GM21390 (cell line): ENCODE data around the gene LEPROT.
"Not testable (repeated sequence)": the region's sequence is repeated elsewhere in the genome, so short reads cannot be mapped to it uniquely, and the experiment has no call there.

Experiments
- ATAC-seq: cut with Tn5 transposase; IDR thresholded peaks from one replicate; pipeline ENCODE4 v1.9.1; 2021; ENCODE audit not compliant: unreplicated experiment

The LEPROT gene

GRCh38 chr1:65435987-65436386, 15.5 kb downstream of the LEPROT start:
- no peak for ATAC-seq

GRCh38 chr1:65437616-65438015, 17.1 kb downstream of the LEPROT start:
- ATAC-seq: no peak

- ATAC-seq: no peak
Observed at GRCh38 chr1:65440322-65440900, 19.9 kb downstream of the LEPROT start.

- ATAC-seq: no peak
Observed at GRCh38 chr1:65440915-65441314, 20.4 kb downstream of the LEPROT start.

GRCh38 chr1:65441464-65441863, 21.0 kb downstream of the LEPROT start:
- ATAC-seq: no peak

DNA sequence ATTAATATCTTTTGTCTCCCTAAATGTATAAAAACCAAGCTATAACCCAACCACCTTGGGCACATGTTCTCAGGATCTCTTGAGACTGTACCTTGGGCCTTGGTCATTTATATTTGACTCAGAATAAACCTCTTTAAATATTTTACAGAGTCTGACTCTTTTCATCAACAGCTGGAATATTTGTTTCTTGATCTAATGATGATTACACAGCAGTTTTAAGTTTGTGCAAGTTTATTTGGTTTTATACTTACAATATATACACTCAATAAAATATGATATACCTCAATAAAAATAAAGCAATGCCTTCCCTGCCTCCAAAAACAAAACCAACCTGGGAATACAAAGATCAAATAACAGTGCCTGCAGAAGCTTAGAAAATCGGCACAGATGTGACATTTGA, 22.0 kb downstream of the LEPROT start:
- ATAC-seq: no peak

- no peak for ATAC-seq
Observed at GRCh38 chr1:65443647-65444046, 23.2 kb downstream of the LEPROT start.

GRCh38 chr1:65444128-65444640, 23.7 kb downstream of the LEPROT start:
- no peak for ATAC-seq

DNA sequence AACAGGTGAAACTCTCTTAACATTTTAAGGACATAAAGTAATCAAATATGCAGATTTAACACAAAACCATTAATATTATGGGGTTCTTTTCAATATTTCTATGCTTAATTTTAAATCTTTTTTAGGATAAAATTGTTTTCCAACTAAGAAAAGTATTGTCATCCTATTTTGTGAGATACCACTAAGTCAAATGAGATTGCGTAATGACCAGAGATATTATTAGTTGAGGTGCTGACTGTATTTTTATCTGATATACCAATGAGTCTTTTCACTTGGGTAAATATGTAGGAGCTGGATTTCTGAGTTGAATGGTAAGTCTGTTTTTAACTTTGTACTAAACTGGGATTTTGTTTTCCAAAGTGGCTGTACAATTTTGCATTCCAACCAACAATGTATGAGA, 25.4 kb downstream of the LEPROT start:
- ATAC-seq: no peak

DNA sequence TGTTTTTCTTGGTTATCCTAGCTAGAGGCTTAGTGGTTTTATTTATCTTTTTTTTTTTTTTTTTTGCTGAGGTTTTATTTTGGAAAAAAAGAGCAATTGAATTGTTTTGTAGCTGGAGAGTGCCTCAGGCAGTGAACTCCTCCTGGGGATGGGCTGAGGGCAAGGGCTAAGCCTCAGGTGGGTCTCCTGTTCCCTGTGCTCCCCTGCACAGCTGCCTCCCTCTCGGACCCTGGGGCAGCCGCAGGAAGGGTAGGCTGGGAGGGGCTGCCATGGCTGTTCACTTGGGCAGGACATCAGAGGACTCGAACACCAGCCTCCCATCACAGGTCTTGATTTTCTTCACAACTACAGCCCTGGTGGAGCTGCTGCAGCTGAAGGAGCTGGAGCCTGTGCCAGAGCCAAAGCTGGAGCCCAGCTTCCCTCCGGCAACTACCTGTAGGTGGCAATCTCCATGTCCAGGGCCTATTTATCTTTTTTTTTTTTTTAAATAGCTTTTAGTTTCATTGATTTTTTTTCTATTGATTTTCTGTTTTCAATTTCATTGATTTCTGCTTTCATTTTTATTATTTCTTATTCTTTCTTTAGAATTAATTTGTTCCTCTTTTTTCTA, 28.9 kb downstream of the LEPROT start:
- no peak for ATAC-seq

- not testable (repeated sequence) for ATAC-seq
Observed at GRCh38 chr1:65455678-65456077, 35.2 kb downstream of the LEPROT start.

- no peak for ATAC-seq
Observed at GRCh38 chr1:65456481-65456880, 36.0 kb downstream of the LEPROT start.

GRCh38 chr1:65457868-65458267, 37.4 kb downstream of the LEPROT start:
- no peak for ATAC-seq

DNA sequence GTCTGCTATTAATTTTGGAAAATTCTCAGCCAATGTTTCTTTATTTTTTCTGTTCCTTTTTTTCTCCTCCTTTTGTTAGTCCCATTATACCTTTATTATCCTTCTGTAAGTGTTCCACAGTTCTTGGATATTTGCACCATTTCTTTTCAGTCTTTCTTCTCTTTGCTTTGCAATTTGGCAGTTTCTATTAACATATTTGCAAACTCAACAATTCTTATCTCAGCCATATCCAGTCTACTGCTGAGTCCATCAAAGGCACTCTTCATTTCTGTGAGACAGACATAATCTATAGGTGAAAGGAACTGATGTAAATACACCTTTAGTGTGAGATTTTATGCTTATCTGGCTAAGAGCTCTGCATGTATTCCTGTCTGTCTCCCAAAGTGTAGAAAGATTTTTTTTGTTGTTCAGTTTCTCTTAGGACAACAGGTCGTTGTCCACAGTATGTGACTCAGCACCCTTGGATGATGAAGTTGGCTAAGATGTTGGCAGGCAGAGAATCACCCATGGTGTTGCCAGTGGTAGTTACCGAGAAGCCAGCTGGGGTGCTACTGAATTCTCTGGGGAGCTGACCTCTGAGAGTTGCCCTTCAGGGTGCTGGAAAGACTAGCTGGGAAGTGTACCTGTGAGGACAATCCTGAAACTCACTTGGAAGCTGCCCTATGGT, 38.4 kb downstream of the LEPROT start:
- ATAC-seq: peak; percentile 28

- ATAC-seq: peak; percentile 80
Observed at GRCh38 chr1:65459397-65459768, 38.9 kb downstream of the LEPROT start.

DNA sequence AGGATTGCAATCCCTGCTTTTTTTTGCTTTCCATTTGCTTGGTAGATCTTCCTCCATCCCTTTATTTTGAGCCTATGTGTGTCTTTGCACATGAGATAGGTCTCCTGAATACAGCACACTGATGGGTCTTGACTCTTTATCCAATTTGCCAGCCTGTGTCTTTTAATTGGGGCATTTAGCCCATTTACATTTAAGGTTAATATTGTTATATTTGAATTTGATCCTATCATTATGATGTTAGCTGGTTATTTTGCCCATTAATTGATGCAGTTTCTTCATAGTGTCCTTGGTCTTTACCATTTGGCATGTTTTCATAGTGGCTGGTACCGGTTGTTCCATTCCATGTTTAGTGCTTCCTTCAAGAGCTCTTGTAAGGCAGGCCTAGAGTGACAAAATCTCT, 45.4 kb downstream of the LEPROT start:
- ATAC-seq: not testable (repeated sequence)

DNA sequence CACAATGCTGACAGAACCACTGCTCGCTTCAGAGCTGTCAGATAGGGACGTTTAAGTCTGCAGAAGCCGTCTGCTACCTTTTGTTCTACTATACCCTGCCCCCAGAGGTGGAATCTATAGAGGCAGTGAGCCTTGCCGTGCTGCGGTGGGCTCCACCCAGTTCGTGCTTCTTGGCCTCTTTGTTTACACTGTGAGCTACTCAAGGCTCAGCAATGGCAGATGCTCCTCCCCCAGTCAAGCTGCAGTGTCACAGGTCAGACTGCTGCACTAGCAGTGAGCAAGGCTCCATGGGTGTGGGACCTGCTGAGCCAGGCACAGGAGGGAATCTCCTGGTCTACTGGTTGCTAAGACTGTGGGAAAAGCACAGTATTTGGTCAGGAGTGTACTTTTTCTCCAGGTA, 47.1 kb downstream of the LEPROT start:
- ATAC-seq: no peak

DNA sequence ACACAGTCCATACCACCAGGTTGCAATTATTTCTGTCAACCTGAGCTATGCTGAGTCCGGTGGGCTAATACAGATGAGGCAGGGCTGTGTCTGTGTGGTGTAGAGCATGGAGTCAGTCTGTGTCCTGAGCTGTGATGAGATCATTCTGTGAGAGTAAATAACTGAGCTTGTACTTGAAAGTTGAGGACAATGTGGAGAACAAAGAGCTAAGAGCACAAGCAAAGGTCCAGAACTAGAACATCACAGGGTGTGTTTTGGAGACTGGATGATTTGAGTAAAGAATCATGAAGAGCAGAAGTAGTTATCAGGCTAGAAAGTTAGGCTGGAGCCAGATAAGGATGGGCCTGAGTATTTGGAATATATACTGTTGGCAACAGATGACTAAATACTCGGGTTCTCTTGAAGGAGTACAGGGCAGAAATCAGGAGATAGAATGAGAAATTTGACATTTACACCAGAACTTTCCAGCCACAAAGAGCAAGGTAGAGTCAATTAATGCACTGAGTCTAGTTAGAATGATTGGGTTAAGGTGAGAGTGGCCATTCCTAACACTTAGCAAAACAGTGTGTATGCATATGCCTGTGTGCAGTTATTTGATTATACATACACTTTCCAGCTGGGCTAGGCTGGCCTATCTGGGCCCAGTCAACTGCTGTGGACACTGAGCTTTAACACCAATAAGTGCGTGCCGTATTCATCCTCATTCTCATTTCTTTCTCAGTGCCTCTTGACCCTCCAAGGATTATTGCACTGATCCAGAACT, 48.8 kb downstream of the LEPROT start:
- no peak for ATAC-seq

DNA sequence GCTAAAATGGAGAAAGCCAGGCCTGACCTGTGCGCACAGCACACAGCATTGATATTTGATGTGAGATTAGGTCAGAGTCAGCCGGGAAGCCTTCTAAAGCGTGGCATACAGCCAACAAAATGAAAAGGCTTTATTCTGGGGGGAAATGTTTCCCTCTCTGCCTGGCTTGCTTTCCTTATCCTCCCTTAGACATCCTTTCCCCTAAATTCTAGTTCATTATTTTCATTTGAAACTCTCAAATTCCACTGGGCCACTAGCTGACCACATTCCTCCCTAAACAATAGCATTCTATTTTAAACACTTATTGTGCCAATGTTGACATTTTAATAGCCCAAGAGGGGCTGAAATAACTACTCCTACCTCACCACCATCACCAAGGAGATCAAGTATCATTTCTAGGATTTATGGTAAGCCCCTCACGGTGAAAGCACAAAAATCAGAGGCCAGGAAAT, 49.4 kb downstream of the LEPROT start:
- no peak for ATAC-seq

DNA sequence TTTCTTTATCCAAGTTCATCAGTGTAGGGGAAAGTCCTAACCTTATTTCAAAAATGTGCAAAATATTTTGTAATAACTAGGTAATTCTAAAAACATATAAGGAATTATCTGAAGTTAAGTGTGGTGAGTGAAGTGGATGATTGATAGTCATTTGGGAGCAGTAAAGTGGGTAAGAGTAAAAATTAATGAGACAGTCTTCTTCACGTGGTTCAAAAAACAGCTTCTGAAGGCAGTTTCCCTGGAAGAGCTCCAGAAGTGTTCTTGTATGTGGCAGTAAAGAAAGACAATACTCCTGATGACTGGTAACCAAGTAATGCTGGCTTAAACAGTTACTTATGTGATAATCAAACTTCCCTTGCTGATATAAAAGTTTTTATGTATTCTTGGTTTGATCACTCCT, 50.3 kb downstream of the LEPROT start:
- ATAC-seq: no peak

GRCh38 chr1:65471213-65471833, 50.9 kb downstream of the LEPROT start:
- ATAC-seq: no peak
